HAP-1 (cell line): ENCODE measurements around the gene INPP5D.

Experiments used
- DNase-seq, 2 experiments: peaks; one replicate each; pipeline ENCODE4 v3.0.0-alpha.2; 2016 to 2020; ENCODE audit warnings: low spot score in 2 of 2
- H3K27me3 ChIP-seq: fragments of 250-450 bp; sonication (Bioruptor Pico); 2 replicates; pipeline ENCODE4 v1.5.1; 2020; ENCODE audit warnings: low read depth, mild to moderate bottlenecking, moderate library complexity
- H3K36me3 ChIP-seq: fragments of 250-450 bp; sonication (Bioruptor Pico); replicated peaks from 2 replicates; pipeline ENCODE4 v1.5.1; 2020; ENCODE audit warnings: mild to moderate bottlenecking
- H3K4me1 ChIP-seq: fragments of 250-450 bp; sonication (Bioruptor Pico); 2 replicates; pipeline ENCODE4 v1.5.1; 2020; ENCODE audit warnings: mild to moderate bottlenecking
- H3K4me3 ChIP-seq: fragments of 250-450 bp; sonication (Bioruptor Pico); 2 replicates; pipeline ENCODE4 v1.5.1; 2020; ENCODE audit warnings: mild to moderate bottlenecking, moderate library complexity
- H3K9me3 ChIP-seq: fragments of 250-450 bp; sonication (Bioruptor Pico); 2 replicates; pipeline ENCODE4 v1.5.1; 2020; ENCODE audit warnings: mild to moderate bottlenecking, moderate library complexity
- in situ Hi-C: fragments of 300-500 bp; cut with MboI; formaldehyde crosslinking; loops from 3 replicates; pipeline ENCODE4 v1.14.3; 2020; ENCODE audit warnings: low sequenced_read_pairs, inconsistent platforms, mixed read lengths

The INPP5D gene

DNA sequence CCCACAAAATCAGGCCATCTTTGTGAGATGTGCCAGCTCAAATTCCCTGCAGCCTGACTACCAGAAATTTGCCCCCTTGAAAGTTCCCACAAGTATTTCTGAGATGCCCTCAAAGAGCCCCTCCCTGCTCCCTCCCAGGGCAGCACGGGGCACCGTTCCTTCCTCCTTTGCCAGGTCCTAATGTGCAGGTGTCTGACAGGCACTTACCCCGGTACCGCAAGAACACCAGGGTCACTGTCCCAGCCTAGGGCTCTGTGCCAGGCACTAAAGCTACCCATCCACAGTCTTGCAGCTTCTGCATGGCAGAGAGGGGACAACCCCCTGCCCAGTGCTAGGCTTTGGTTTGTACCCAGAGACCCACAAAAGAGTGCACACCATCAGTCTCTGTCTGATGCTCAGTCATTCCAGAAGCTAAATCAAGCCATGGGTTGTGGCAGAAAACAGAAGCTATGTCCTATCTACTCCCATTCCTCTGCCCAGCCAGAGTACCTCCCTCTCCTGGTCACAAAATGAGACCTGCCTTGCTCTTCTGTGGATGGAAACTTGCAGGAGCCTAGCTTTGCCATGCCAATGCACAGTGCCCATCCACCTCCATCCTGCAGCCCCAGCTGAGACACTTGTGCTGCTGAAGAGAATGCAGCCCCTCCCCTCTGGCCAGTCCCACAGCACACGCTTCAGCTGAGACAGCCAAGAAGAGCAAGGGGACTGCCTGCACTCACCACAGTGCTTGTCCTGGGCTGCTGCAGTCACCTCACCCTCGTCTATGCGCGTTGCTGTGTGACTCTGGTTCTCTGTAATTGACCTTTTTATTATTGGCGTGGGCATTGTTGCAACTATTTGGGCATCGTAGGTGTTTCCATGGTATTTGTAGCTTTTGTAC lies 48.7 kb downstream of the INPP5D start:
- in situ Hi-C loops: no loop called here
- no peak for DNase-seq
- Histone ChIP-seq H3K36me3 (no peaks in the 10 kb centered on the region), H3K9me3 (no peaks in the 10 kb centered on the region), H3K27me3 (no peaks in the 10 kb centered on the region), H3K4me1 (no peaks in the 10 kb centered on the region), H3K4me3 (no peak overlapping the region)

DNA sequence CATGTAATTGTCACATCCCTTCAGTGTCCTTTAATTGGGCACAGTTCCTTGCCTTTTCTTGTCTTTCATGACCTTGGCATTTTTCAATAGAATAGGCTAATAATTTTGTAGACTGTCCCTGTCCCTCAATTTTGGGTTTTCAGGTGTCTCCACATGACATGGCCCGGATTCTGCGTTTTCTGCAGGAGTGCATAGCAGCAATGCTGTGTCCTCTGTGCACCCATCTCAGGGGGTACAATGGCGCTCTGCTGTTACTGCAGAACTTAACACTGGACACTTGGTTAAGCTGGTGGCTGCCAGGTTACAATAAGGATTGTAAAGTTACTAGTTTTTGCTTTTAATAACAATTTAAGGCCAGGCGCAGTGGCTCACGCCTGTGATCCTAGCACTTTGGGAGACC lies 51.3 kb downstream of the INPP5D start:
- H3K9me3 ChIP-seq: no peaks in the 10 kb centered on the region
- no peaks in the 10 kb centered on the region for H3K27me3 ChIP-seq
- H3K4me1 ChIP-seq: no peaks in the 10 kb centered on the region
- no peaks in the 10 kb centered on the region for H3K36me3 ChIP-seq
- in situ Hi-C loops: no loop called here
- no peak for DNase-seq
- no peak overlapping the region for H3K4me3 ChIP-seq

- H3K4me1 ChIP-seq: no peaks in the 10 kb centered on the region
- H3K27me3 ChIP-seq: no peaks in the 10 kb centered on the region
- no peaks in the 10 kb centered on the region for H3K9me3 ChIP-seq
- no peaks in the 10 kb centered on the region for H3K36me3 ChIP-seq
- no peak for DNase-seq
- in situ Hi-C loops: no loop called here
- H3K4me3 ChIP-seq: no peak overlapping the region
These were observed 52.2 kb downstream of the INPP5D start for GRCh38 chr2:233112329-233112728.

GRCh38 chr2:233112776-233113452 lies 52.8 kb downstream of the INPP5D start:
- no peak for DNase-seq
- Histone ChIP-seq H3K9me3 (no peaks in the 10 kb centered on the region), H3K36me3 (no peaks in the 10 kb centered on the region), H3K27me3 (no peaks in the 10 kb centered on the region), H3K4me1 (no peaks in the 10 kb centered on the region), H3K4me3 (no peak overlapping the region)
- in situ Hi-C loops: no loop called here

DNA sequence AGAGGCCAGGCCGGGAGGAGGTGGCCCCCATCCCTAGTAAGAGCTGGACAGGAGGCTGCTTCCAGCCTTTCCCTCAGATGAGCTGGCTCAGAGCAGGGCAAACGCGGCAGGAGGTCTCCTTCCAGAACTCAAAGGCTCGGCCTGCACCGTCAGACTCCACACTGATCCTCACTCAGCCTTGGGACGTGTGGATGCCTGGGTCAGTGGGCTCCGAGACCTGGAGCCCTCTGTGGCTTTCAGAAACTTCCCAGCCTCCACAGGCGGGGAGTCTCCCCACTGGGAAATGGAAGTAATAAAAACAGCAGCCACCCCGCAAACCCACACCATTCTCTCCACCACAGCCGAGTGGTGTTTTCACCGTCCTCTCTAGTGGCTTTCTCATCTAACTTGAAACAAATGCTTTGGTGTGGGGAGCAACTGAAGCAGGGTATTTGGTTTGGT lies 54.3 kb downstream of the INPP5D start:
- in situ Hi-C loops: no loop called here
- DNase-seq: no peak

GRCh38 chr2:233115121-233115520 lies 55.0 kb downstream of the INPP5D start:
- H3K4me3 ChIP-seq: no peak overlapping the region
- no peaks in the 10 kb centered on the region for H3K9me3 ChIP-seq
- in situ Hi-C loops: no loop called here
- no peaks in the 10 kb centered on the region for H3K36me3 ChIP-seq
- no peak for DNase-seq
- no peaks in the 10 kb centered on the region for H3K27me3 ChIP-seq
- H3K4me1 ChIP-seq: no peaks in the 10 kb centered on the region

More for the DNA sequence above, 54.3 kb downstream of the INPP5D start:
- H3K36me3 ChIP-seq: no peaks in the 10 kb centered on the region
- no peaks in the 10 kb centered on the region for H3K27me3 ChIP-seq
- no peaks in the 10 kb centered on the region for H3K9me3 ChIP-seq
- H3K4me1 ChIP-seq: no peaks in the 10 kb centered on the region
- no peak overlapping the region for H3K4me3 ChIP-seq

DNA sequence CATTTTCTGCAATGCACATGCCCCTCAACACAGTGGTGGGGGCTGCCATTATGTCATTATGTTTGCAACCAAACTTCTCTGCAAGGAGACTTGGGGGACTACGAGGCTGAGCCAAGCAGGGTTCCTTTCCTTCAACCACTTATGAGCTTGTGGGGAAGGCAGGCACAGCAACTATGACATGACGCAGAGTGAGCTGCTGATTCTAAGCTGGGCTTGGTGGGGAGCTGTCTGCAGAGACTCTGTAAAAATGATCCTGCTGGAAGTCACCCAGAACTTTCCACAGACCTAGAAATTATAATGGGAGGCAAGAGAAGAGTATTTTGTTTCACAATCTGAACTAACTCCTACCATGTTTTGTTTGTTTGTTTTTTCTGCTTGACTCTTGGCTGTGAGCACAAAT lies 55.6 kb downstream of the INPP5D start:
- no peaks in the 10 kb centered on the region for H3K4me1 ChIP-seq
- no peak overlapping the region for H3K4me3 ChIP-seq
- H3K27me3 ChIP-seq: no peaks in the 10 kb centered on the region
- H3K9me3 ChIP-seq: no peaks in the 10 kb centered on the region
- in situ Hi-C loops: no loop called here
- no peak for DNase-seq
- no peaks in the 10 kb centered on the region for H3K36me3 ChIP-seq

- no peaks in the 10 kb centered on the region for H3K27me3 ChIP-seq
- in situ Hi-C loops: no loop called here
These were observed 56.8 kb downstream of the INPP5D start for GRCh38 chr2:233116946-233117345.

DNA sequence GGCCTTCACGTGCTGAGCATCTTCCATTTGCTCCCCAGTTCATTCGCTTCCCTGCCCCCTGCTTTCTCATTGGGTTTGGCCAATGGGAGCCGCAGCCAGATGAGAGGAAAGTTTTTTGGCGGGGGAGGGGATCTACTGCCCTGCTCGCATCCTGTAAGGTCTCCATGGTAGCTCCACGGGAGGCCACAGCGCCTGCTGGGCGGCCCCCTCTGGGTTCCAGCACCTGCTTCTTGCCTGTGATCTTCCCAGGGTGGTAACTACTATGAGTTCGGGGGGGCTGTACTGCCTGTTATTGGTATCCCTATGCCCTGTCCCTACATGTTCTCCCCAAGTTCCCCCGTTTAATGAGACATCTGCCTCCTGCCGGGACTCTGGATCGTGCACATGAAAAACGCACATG lies 57.2 kb downstream of the INPP5D start:
- in situ Hi-C loops: no loop called here
- no peaks in the 10 kb centered on the region for H3K4me1 ChIP-seq
- no peak overlapping the region for H3K4me3 ChIP-seq
- DNase-seq: no peak
- H3K9me3 ChIP-seq: no peaks in the 10 kb centered on the region
- H3K36me3 ChIP-seq: no peaks in the 10 kb centered on the region
- H3K27me3 ChIP-seq: no peaks in the 10 kb centered on the region

More at GRCh38 chr2:233116946-233117345, 56.8 kb downstream of the INPP5D start:
- H3K9me3 ChIP-seq: no peaks in the 10 kb centered on the region
- no peak for DNase-seq
- H3K36me3 ChIP-seq: no peaks in the 10 kb centered on the region
- no peak overlapping the region for H3K4me3 ChIP-seq
- no peaks in the 10 kb centered on the region for H3K4me1 ChIP-seq

- in situ Hi-C loops: no loop called here
- Histone ChIP-seq H3K36me3 (no peaks in the 10 kb centered on the region), H3K4me1 (no peaks in the 10 kb centered on the region), H3K4me3 (no peak overlapping the region), H3K9me3 (no peaks in the 10 kb centered on the region), H3K27me3 (no peaks in the 10 kb centered on the region)
- DNase-seq: no peak
These were observed 57.9 kb downstream of the INPP5D start for GRCh38 chr2:233117811-233118647.

- Histone ChIP-seq H3K27me3 (no peaks in the 10 kb centered on the region), H3K36me3 (no peaks in the 10 kb centered on the region), H3K4me1 (no peaks in the 10 kb centered on the region), H3K9me3 (no peaks in the 10 kb centered on the region), H3K4me3 (no peak overlapping the region)
- DNase-seq: no peak
- in situ Hi-C loops: no loop called here
These were observed 58.5 kb downstream of the INPP5D start for GRCh38 chr2:233118648-233119000.

DNA sequence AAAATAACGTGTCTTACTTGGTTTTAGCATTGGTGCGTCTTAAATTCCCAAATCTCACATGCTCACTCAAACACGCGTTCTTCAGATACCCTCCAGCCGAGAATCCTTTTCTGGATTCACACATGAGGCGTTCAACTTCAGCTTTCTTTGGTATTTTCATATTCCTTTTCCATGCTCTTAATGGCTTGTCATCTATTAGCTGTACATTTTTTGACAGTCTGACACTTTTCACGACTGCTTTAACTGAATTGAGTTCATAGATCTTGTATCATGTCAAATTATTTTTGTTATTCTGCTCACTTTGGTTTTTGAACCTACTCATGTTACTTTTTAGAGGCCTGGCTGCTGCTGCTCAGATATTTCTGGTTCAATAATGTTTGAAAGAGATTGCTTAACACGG lies 59.0 kb downstream of the INPP5D start:
- in situ Hi-C loops: no loop called here
- DNase-seq: no peak
- Histone ChIP-seq H3K4me3 (no peak overlapping the region), H3K9me3 (no peaks in the 10 kb centered on the region), H3K36me3 (no peaks in the 10 kb centered on the region), H3K4me1 (no peaks in the 10 kb centered on the region), H3K27me3 (no peaks in the 10 kb centered on the region)

GRCh38 chr2:233119806-233120205 lies 59.7 kb downstream of the INPP5D start:
- in situ Hi-C loops: no loop called here
- H3K36me3 ChIP-seq: no peaks in the 10 kb centered on the region

GRCh38 chr2:233120459-233120858 lies 60.3 kb downstream of the INPP5D start:
- Histone ChIP-seq H3K4me3 (no peak overlapping the region), H3K27me3 (no peaks in the 10 kb centered on the region), H3K9me3 (no peaks in the 10 kb centered on the region), H3K36me3 (no peaks in the 10 kb centered on the region), H3K4me1 (no peaks in the 10 kb centered on the region)
- DNase-seq: no peak
- in situ Hi-C loops: no loop called here

More at GRCh38 chr2:233119806-233120205, 59.7 kb downstream of the INPP5D start:
- no peak for DNase-seq
- Histone ChIP-seq H3K27me3 (no peaks in the 10 kb centered on the region), H3K4me1 (no peaks in the 10 kb centered on the region), H3K9me3 (no peaks in the 10 kb centered on the region), H3K4me3 (no peak overlapping the region)
